HG03175 (cell line): Measurements from ENCODE around the gene NFIB.

Experiments used
- ATAC-seq: cut with Tn5 transposase; IDR thresholded peaks from one replicate; pipeline ENCODE4 v1.9.1; 2021; ENCODE audit warnings: mild to moderate bottlenecking, moderate library complexity; ENCODE audit not compliant: unreplicated experiment

NFIB gene

GRCh38 chr9:14192556-14192955 lies 121.4 kb downstream of the NFIB start:
- no peak for ATAC-seq

- ATAC-seq, result no peak
Measured at GRCh38 chr9:14191512-14191911, 122.4 kb downstream of the NFIB start.

DNA sequence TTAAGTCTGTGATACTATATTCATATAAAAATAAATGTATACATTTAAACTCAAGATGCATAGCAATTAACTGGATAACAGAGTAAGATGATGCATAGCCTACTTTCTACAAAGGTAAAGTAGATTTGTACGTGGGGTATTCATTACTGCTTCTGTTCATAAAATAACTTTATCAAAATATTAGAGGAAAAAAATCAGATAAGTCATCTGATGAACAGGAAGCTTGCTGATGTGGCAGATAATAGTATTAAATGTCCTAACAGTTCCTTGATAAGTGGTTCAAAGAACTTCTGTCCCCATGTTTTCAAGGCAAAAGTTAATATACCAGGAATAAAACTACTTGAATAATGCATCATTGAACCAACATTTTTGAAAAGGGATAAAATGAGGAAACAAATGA lies 123.7 kb downstream of the NFIB start:
- no peak for ATAC-seq

DNA sequence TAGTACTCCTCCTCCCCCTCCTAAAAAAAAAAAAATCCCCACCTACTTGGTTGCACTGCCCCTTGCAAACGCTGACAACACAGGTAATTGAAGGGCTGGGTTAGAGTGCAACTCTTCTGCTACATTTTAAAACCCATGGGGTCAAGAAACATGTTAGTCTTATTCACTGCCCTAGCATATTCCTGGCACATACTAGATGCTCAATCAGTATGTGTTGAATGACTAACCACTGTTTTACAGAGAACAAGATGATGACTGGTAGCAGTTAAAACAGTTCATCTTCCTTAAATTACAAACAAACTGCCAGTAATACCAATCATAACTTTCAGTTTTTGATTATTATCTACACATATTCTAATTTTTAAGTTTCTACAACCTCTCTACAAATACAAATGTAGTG lies 124.4 kb downstream of the NFIB start:
- ATAC-seq, result no peak

DNA sequence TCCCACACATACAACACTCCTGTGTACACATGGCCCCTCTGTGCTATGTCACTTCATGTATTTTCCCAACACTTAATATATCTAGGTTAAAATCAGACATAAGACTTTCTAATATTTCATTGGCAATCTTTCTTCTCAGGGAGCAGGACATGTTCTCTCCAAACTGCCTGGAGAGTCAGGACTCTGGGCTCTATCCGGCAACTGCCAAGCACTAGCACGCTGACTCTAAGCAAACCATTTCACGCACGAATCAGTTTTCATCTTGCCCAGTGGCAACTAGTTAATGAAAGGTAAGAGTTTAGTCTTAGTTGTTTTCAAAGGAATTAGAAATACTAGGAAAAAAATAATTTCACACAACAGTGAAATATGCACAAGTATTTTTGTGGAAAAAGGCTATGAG lies 124.8 kb downstream of the NFIB start:
- ATAC-seq, result no peak

GRCh38 chr9:14188538-14188937 lies 125.4 kb downstream of the NFIB start:
- no peak for ATAC-seq

GRCh38 chr9:14188011-14188410 lies 125.9 kb downstream of the NFIB start:
- no peak for ATAC-seq

DNA sequence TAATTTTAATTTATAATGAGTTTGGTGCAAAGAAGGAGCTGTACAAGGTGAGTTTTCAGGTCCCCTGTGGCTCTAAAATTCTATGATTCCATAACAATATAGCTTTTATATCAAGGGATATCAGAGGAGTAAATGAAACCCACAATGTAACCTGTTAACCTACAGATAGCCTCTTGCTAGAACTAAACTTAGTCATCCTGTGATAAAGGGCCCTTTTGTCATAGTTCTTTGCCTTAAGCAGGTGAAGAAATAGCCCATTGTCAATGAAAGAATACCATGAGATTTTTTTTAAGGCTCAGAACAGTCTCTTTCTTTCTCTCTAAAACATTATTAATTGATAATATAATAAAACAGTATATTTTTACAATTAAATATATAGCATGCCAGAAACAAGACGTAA lies 127.8 kb downstream of the NFIB start:
- no peak for ATAC-seq

GRCh38 chr9:14185016-14185415 lies 128.9 kb downstream of the NFIB start:
- no peak for ATAC-seq

DNA sequence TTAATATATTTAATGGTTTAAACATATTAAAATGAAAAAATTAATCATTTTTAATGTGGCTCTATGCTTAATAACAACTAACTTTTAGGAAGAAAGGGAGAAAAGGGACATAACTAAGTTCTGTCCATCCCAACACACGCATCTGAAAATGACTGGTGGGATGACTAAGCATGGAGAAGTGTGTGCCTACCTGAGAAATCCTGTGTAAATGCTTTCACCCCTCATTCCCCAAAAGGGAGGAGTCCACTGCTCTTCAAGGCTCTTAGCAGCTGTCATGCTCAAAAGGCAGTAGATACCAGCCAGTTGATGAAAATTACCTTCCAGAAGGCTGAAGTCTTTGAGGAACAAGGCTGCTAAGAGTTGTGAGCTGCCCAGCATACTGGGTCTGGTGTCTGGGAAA lies 130.9 kb downstream of the NFIB start:
- ATAC-seq, result no peak

GRCh38 chr9:14180960-14181537 lies 132.9 kb downstream of the NFIB start:
- no peak for ATAC-seq

DNA sequence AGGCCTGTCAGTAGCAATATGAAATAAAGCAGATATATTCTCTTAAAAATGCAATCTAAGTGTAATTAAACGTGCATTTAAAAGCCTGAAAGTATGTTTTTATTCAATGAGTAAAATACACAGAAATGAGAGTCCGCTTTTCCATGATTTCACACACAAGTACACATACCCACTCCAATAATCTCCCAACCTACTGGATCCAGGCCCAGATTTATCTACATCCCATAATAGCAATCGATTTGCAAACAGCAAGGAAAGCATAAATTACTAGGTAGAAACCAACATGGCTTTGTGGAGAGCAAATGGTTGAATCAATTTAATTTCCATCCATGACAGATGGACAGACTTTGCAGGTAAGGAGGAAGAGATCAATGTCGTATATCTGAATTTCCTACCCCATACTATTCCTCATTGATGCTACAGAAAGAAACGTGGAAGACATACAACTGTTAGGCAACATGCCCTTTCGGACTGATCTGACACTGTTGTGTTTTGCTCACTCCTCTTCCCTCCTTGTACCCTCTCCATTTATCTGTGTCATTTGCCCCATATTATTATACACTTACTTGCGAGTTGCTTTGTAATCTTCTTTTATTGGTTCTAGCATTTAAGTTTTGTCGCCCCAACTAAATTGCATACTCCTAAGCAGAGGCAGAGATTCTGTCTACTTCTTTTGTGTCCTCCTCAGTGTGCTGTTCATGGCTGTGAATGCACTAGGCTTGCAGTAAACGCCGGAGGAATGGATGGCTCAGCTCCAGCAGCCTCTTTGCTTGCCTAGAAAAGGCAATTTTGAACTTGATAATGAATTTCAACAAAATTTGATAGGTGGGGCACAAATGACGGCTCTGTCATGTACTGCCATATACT lies 133.6 kb downstream of the NFIB start:
- ATAC-seq, result no peak

DNA sequence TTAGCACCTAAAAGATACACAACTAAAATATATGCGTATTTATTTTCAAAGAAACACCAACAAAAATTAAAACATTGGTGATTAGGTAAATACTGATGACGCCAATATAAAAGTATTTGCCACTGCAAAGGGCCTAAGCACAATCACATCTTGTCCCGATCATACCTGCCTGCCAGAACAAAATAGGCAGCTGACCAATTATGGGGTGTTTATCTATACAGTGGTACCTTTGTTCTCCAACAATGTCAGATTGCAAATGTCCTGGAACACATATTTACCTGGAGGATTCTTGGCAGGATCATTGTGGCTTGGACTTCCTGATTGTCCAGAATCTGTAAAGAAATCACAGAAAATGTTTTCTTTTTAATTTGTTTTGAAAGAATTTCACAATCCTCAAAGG lies 134.5 kb downstream of the NFIB start:
- no peak for ATAC-seq

- ATAC-seq, result no peak
Measured at GRCh38 chr9:14175778-14176177, 138.2 kb downstream of the NFIB start.

DNA sequence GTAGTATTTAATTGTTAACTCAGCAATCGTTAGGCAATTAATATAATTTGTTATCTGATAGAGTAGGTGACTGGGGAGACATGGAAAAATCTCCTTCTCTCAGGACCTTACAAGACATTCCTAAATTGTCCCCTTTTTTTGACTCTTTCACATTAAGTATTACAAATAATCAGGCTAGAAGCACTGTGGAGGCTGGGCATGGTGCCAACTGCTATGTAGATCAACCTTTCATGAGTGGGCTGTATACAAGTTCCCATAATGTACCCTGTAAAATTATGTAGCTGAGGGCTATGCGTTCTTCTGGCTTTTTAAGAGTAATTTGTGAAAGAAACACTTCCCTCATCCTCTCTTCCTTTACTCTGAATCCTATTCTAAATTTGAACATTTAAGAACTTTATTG lies 140.2 kb downstream of the NFIB start:
- ATAC-seq, result no peak

GRCh38 chr9:14170973-14171596 lies 142.9 kb downstream of the NFIB start:
- peak; percentile 59 for ATAC-seq

DNA sequence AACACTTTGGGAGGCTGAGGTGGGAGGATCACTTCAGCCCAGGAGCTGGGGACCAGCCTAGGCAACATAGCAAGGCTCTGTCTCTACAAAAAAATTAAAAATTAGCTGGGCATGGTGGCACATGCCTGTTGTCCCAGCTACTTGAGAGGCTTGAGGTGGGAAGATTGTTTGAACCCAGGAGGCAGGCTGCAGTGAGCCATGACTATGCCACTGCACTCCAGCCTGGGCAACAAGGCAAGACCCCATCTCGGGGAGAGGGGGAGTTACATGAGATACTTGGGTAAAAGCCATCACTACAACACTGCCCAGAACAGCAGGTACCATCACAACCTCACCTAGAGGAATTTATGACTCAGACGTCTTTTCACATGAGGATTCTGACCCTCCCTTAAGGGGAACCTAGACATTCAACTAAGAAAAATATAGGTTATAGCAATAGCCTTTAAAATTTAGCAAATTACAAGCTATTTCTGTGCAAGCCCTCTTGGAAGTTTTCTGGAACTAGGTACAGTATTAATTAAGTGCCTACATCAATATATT lies 143.5 kb downstream of the NFIB start:
- ATAC-seq, result peak; percentile 40

DNA sequence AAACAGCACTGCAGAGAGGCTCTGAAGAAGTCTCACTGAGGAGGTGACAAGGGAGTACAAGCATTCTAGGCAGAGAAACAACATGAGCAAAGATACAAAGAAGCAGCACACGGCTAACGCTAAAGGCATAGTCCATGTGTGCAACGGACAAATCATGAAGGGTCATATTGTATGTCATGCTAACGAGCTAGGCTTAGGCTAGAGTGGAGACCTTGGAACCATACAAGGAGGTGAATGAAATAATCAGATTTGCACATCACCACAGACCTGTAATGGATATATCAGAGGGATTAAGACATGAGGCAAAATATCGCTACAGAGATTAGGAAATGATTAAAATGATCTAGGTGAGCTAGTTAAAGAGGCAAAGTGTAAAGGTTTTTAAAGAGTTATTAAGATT lies 145.6 kb downstream of the NFIB start:
- ATAC-seq, result no peak

DNA sequence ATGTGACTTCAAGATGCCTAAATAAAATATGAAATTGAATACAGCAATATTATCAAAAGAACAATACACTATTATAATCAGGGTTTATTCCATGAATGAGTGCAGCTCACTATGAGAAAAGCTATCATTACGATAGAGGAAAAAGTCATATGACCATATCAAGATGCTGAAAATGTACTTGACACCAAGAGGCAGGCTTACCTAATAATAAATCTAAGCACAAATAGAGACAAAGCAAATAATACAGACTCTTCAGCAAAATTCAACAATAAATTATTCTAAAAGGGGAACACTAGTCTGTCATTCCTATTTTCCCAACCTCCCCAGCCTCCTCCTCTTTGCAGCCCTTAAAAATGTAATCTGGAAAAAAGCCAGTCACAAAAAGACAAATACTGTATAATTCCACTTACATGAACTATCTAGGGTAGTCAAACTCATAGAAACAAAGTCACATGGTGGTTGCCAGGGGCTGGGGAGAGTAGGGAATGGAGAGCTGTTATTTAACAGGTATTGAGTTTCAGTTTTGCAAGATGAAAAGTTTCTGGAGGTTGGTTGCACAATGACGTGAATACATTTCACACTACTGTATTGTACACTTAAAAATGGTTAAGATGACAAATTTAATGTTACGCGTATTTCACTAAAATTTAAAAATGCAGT lies 148.4 kb downstream of the NFIB start:
- no peak for ATAC-seq

- no peak for ATAC-seq
Measured at GRCh38 chr9:14164908-14165307, 149.0 kb downstream of the NFIB start.

GRCh38 chr9:14159440-14160216 lies 154.3 kb downstream of the NFIB start:
- ATAC-seq, result no peak
